ENCODE results near the gene MARVELD1.

Gene MARVELD1

DNA sequence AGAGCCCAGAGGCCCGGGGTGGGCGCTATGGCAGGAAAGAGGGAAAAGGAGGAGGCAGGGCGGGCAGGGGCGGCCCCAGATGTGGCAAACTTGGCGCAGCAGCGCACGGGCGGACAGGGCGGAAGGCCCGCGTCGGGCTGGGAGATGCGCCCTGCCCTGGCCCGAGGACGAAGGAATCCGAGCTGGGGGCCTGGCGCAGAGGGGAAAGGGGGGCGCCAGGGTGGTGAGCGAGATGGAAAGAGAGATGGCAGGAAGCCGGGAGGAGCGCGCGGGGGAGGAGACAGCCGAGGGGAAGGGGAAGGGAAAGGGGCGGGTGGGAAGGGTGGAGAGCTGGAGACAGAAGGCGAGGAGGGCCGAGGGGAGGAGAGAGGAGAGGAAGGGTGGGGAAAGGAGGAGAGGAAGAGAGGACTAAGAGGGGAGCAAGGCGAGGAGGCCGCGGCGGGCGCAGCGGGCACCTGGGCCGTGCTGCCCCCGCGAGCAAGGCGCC, at the start of gene MARVELD1:
MARVELD1 (plus strand) TSS at position 392 of the 487 bp plus-strand sequence. CDS start 147 bp downstream, outside the sequence.
- Histone ChIP-seq H3K27me3 (no peaks in the 10 kb centered on the region), H3K4me1 (peaks cover 44 to 68% (median 59%) of the 10 kb centered on the region in 10 experiments), H3K4me3 (peak within 1 kb of the TSS; percentile 59 to 86 (median 80)), H3K9ac (peak within 1 kb of the TSS; percentile 90 to 96 (median 93)), H3K36me3 (peaks cover 12 to 32% (median 18%) of the 10 kb centered on the region in 11 experiments; a peak in 20 of 22 replicates), H3K9me3 (replicated peaks in 1 of 11) (no peaks in the 10 kb centered on the region), H3K27ac (peak within 1 kb of the TSS; percentile 91 to 97 (median 94)), H4K20me1 (peaks cover 0 to 37% (median 36%) of the 10 kb centered on the region in 11 experiments; a peak in 17 of 22 replicates), H3K4me2 (peak within 1 kb of the TSS; percentile 88 to 100 (median 96))
- TF ChIP-seq Cebpa-rat (IDR thresholded peaks at IDR 0.05): no peak

DNA sequence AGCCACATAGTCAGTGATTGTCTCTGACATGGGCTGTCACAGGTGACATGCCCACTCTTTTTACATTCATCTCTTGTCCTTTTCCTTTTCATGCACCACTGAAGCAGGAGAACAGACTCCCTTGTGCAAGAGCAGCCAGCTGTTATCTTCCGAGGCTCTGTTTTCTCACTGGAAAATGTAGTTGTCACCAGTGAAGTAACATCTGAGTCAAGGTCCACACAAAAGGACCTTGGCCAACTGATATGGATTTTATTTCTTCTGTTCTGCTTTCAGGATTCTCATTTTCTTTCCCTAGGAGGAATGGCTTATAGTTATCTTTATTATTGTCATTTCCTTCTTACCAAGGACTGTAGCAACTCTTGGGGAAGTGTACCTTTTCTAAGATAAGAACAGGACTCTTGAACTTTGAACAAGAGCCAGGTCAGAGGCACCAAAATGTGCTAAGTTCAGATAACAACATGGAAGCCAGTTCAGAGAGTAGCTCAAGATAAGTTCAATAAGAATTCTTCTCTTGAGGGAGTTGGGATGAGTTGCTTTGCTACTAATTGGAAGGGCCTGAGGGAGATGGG, 49.2 kb upstream of the MARVELD1 start:
- no peak for TF ChIP-seq Cebpa-rat (IDR thresholded peaks at IDR 0.05)
- no peaks in the 10 kb centered on the region for H3K27me3 ChIP-seq
- no peaks in the 10 kb centered on the region for H3K9me3 ChIP-seq (replicated peaks in 1 of 11)
- peak overlapping the region in 1 of 11 experiments; percentile 26; a peak in 1 of 22 replicates for H3K27ac ChIP-seq
- H3K9ac ChIP-seq: no peak overlapping the region
- peaks cover 0 to 9% (median 5%) of the 10 kb centered on the region in 10 experiments; a peak in 8 of 20 replicates for H3K4me1 ChIP-seq
- peak overlapping the region in 5 of 11 experiments; percentile 19 to 30 (median 26); a peak in 7 of 22 replicates for H3K4me2 ChIP-seq
- peaks cover 0 to 40% (median 0%) of the 10 kb centered on the region in 11 experiments; a peak in 4 of 22 replicates for H4K20me1 ChIP-seq
- H3K4me3 ChIP-seq: no peak overlapping the region
- peaks cover 11 to 96% (median 33%) of the 10 kb centered on the region in 11 experiments; a peak in 20 of 22 replicates for H3K36me3 ChIP-seq

DNA sequence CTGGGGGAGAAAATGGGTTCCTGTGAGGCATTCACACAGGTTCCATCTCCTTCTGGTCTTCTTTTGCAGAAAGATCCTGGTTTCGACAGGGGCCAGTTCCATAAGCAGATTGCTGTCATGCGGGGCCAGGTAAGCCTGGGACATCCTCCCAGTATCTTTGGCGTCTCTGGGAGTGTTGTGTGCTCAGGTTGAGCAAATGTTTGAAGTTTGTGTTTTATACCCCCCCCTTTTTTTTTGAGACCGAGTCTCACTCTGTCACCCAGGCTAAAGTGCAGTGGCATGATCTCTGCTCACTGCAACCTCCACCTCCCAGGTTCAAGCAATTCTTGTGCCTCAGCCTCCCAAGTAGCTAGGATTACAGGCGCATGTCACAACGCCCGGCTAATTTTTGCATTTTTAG, 46.5 kb upstream of the MARVELD1 start:
- Histone ChIP-seq H3K4me2 (no peak overlapping the region), H3K27ac (no peak overlapping the region), H3K36me3 (peaks cover 14 to 100% (median 34%) of the 10 kb centered on the region in 11 experiments; a peak in 19 of 22 replicates), H3K9ac (no peak overlapping the region), H3K4me3 (no peak overlapping the region), H3K4me1 (peaks cover 0 to 9% (median 5%) of the 10 kb centered on the region in 10 experiments; a peak in 8 of 20 replicates), H3K27me3 (no peaks in the 10 kb centered on the region), H4K20me1 (peaks cover 0 to 58% (median 0%) of the 10 kb centered on the region in 11 experiments; a peak in 4 of 22 replicates), H3K9me3 (replicated peaks in 1 of 11) (no peaks in the 10 kb centered on the region)
- no peak for TF ChIP-seq Cebpa-rat (IDR thresholded peaks at IDR 0.05)

DNA sequence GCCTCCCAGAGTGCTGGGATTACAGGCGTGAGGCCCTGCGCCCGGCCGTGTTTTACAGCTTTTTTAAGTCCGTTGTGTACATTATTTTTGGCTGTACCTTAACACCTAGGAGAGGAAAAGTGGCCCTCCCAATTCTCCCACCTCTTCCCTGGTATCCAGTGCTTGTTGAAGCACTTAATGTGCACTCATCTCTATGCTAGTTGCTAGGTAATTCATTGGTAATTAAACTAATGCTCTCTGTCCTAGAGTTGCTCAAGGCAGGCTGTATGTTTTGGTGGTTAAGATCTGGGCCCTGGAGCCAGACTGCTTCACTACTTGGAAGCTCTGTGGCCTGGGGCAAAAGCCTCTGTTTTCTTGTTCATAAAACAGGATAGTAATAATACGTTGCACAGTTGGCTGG, 46.1 kb upstream of the MARVELD1 start:
- H3K27ac ChIP-seq: no peak overlapping the region
- no peak overlapping the region for H3K4me3 ChIP-seq
- H3K9ac ChIP-seq: no peak overlapping the region
- no peak overlapping the region for H3K4me2 ChIP-seq
- no peak for TF ChIP-seq Cebpa-rat (IDR thresholded peaks at IDR 0.05)
- no peaks in the 10 kb centered on the region for H3K27me3 ChIP-seq
- H3K9me3 ChIP-seq (replicated peaks in 1 of 11): no peaks in the 10 kb centered on the region
- peaks cover 14 to 100% (median 31%) of the 10 kb centered on the region in 11 experiments; a peak in 18 of 22 replicates for H3K36me3 ChIP-seq
- H3K4me1 ChIP-seq: peaks cover 0 to 9% (median 5%) of the 10 kb centered on the region in 10 experiments; a peak in 8 of 20 replicates
- H4K20me1 ChIP-seq: peaks cover 0 to 56% (median 0%) of the 10 kb centered on the region in 11 experiments; a peak in 4 of 22 replicates

DNA sequence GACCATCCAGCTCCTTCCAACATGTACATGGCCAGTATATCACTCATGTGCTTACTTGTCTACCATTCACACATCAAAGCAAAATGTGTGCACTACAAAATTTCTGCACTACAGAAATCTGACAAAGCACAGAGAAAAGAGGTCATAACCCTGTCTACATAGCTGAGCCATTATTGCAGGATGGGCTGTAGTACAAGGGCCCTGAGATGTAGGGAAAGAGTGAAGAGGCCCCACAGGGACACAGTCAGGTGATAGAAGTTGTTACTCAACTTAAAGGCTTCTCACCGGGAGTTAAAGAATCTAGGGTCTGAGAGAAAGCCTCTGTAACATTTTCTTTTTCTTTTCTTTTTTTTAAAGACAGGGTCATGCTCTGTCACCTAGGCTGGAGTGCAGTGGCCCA, 44.0 kb upstream of the MARVELD1 start:
- Histone ChIP-seq H3K9me3 (replicated peaks in 1 of 11) (no peaks in the 10 kb centered on the region), H3K27me3 (no peaks in the 10 kb centered on the region), H4K20me1 (peaks cover 0 to 75% (median 0%) of the 10 kb centered on the region in 11 experiments; a peak in 4 of 22 replicates), H3K4me2 (no peak overlapping the region), H3K36me3 (peaks cover 14 to 100% (median 40%) of the 10 kb centered on the region in 11 experiments; a peak in 18 of 22 replicates), H3K9ac (no peak overlapping the region), H3K4me1 (peaks cover 0 to 11% (median 2%) of the 10 kb centered on the region in 10 experiments; a peak in 5 of 20 replicates), H3K4me3 (no peak overlapping the region), H3K27ac (no peak overlapping the region)
- no peak for TF ChIP-seq Cebpa-rat (IDR thresholded peaks at IDR 0.05)

DNA sequence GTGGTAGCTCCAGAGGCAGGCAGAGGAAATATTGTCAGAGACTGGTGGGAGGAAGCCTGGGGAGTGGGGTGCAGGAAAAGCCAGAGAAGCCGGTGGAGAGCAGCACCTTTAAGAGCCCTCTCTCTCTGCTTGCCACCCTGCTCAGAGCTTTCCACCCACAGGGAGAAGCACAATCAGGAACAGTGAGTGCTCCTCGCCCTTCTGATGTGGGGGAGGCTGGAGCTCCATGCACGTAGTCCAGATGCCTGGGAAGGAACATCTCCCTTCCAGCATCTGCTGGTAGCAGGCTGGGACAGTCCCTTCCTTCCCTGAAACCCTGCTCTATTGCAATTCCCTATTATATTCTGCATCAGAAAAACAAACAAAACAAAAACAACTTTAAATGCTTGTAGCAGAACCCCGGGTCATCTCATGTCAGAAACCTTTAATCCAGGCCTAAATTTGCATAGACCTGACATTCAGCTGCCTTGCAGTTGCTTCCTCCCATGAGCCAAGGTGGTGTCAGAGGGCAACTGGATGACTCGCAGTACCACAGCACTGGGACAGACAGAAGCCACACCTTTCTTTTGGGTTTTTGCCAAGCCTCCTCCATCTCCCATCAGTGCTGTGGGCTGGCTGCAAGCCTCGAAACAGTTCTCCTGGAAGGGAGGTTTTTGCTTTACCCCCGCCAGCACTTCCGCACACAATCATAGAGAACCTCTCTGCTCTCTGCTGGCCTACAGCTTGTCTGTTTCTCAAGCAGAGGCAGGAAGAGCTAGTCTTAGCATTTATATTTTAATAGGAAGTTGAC, 39.6 kb upstream of the MARVELD1 start:
- H3K9me3 ChIP-seq (replicated peaks in 1 of 11): no peaks in the 10 kb centered on the region
- H3K4me3 ChIP-seq: no peak overlapping the region
- peaks cover 0 to 90% (median 0%) of the 10 kb centered on the region in 11 experiments; a peak in 5 of 22 replicates for H4K20me1 ChIP-seq
- TF ChIP-seq Cebpa-rat (IDR thresholded peaks at IDR 0.05): no peak
- peak overlapping the region in 1 of 11 experiments; percentile 24; a peak in 2 of 22 replicates for H3K9ac ChIP-seq
- no peak overlapping the region for H3K27ac ChIP-seq
- no peaks in the 10 kb centered on the region for H3K27me3 ChIP-seq
- H3K4me2 ChIP-seq: 0 out of 22 replicates have a peak overlapping the region, but pooled peaks of 1 of the 11 experiments have one; percentile 5
- peaks cover 6 to 98% (median 33%) of the 10 kb centered on the region in 11 experiments; a peak in 19 of 22 replicates for H3K36me3 ChIP-seq
- H3K4me1 ChIP-seq: peaks cover 8 to 31% (median 10%) of the 10 kb centered on the region in 10 experiments

GRCh38 chr10:97675222-97675621, 38.3 kb upstream of the MARVELD1 start:
- H3K4me3 ChIP-seq: no peak overlapping the region
- H3K9me3 ChIP-seq (replicated peaks in 1 of 11): no peaks in the 10 kb centered on the region
- peaks cover 0 to 92% (median 0%) of the 10 kb centered on the region in 11 experiments; a peak in 7 of 22 replicates for H4K20me1 ChIP-seq
- H3K36me3 ChIP-seq: peaks cover 0 to 98% (median 28%) of the 10 kb centered on the region in 11 experiments; a peak in 19 of 22 replicates
- H3K4me1 ChIP-seq: peaks cover 8 to 34% (median 10%) of the 10 kb centered on the region in 10 experiments
- no peak for TF ChIP-seq Cebpa-rat (IDR thresholded peaks at IDR 0.05)
- H3K27ac ChIP-seq: no peak overlapping the region
- peak overlapping the region in 1 of 11 experiments; percentile 41; a peak in 2 of 22 replicates for H3K9ac ChIP-seq
- no peaks in the 10 kb centered on the region for H3K27me3 ChIP-seq
- no peak overlapping the region for H3K4me2 ChIP-seq

DNA sequence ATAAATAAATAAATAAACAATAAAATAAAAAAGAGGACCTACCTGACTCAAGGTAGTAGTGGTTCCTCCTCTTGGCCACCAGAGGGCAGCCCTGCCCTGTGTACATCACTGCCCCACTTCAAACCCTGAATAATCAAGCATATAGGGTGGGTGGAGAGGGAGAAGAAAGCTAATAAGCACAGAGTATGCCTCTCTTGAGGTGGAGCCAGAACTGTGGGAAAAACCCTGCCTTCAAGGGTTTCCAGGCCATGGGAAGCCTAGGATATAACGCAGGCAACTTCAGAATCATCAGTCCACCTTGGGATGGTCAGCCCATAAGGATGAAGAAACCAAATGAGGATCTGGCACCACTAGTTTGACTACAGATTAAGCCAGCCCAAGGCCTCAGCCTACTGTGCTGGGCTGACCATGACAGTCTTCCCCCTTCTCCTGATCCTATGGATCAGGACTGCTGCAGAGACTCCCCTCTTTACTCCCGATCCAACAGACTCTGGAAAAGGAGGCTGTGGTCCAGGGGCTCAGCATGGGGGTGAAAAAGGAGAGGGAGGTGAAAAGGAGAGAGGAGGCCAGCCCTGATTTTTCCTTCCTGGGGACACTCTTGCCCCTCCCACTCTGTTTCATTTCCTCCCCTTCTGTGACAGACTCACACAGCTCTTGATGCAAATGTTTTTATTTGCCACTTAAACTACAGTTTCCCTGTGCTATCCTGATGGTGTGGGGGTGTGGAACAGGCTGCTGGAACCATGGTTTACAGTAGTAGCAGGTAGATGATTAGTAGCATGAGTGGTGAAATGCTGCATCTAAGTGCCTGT, 36.6 kb upstream of the MARVELD1 start:
- Histone ChIP-seq H3K36me3 (peaks cover 0 to 89% (median 28%) of the 10 kb centered on the region in 11 experiments; a peak in 19 of 22 replicates), H3K4me3 (no peak overlapping the region), H3K27me3 (no peaks in the 10 kb centered on the region), H3K4me1 (peaks cover 8 to 47% (median 10%) of the 10 kb centered on the region in 10 experiments), H3K4me2 (peak overlapping the region in 10 of 11 experiments; percentile 8 to 68 (median 34); a peak in 16 of 22 replicates), H3K9me3 (replicated peaks in 1 of 11) (no peaks in the 10 kb centered on the region), H3K9ac (peak overlapping the region in 6 of 11 experiments; percentile 2 to 36 (median 7); a peak in 5 of 22 replicates), H3K27ac (peak overlapping the region in 2 of 11 experiments; percentile 8 to 64; a peak in 4 of 22 replicates), H4K20me1 (peaks cover 0 to 93% (median 0%) of the 10 kb centered on the region in 11 experiments; a peak in 7 of 22 replicates)
- no peak for TF ChIP-seq Cebpa-rat (IDR thresholded peaks at IDR 0.05)

All from BLaER1 treated with 17β-estradiol and CSF1 and Interleukin-3, amounts not matched to agents 10 nM and 100 nM (cell line).